ENCODE data around the gene ANAPC16.
A peak's percentile ranks its signal among the peaks of the same experiment; 100 is the strongest.

Gene ANAPC16

DNA sequence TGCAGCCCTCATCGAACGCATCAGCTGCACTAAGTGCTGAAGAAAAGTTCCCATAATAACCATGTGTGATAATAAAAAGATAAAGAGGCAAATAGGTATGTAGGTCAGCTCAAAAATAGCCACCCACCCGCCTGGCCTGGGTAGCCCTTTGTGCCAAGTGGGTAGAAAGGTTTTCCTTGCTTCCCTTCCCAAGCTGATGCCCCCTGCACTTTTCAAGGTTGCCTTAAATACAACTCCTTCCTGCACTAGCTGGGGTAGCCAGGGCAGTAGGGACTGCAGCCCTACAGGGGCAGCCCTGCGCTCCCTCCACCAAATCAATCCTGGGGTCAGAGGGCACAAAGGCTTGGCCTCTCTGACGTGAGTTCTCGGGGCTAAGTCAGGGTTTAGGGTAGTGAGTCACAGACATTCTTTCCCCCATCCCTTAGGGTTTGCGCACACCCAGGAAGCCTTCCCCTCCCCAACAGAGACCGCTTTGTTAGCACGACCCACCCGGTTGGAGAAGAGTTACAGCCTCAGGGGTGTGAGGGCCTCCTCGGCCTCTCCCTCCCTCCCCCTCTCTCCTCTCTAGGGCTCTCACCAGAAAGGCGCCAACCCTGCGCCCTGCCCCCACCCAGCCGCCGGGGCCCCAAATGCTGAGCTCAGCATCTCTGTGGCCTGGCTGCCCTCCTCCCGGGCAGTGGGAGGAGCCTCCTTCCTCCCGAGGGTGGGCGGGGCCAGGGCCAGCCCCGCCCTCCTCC is 44.6 kb downstream of the ANAPC16 start:
- Histone ChIP-seq H4K20me1 (ENCODE audit: low read depth, low read length) (no peaks in the 10 kb centered on the region), H3K4me2 (ENCODE audit: low read depth, low read length, poor library complexity, severe bottlenecking) (peak overlapping the region; percentile 81), H3K27me3 (ENCODE audit: low read length) (no peaks in the 10 kb centered on the region), H3K9me3 (ENCODE audit: insufficient read depth, low read length) (no peaks in the 10 kb centered on the region), H3K9me2 (replicated peaks; ENCODE audit: insufficient read depth, low read length) (no peaks in the 10 kb centered on the region), H2AFZ (ENCODE audit: low read depth, low read length, severe bottlenecking) (peak overlapping the region; percentile 84), H3K79me2 (ENCODE audit: insufficient read depth, low read length) (no peaks in the 10 kb centered on the region), H3K36me3 (ENCODE audit: low read length) (no peaks in the 10 kb centered on the region), H3K4me3 (ENCODE audit: insufficient read depth, low read length, poor library complexity, severe bottlenecking) (peak overlapping the region; percentile 51), H3F3A (ENCODE audit: insufficient read depth) (peaks cover 17% of the 10 kb centered on the region), H3K27ac (ENCODE audit: low read depth, low read length) (peak overlapping the region; percentile 86), H3K9ac (ENCODE audit: low read length) (peak overlapping the region; percentile 56)
- TF ChIP-seq, protein P1, sequence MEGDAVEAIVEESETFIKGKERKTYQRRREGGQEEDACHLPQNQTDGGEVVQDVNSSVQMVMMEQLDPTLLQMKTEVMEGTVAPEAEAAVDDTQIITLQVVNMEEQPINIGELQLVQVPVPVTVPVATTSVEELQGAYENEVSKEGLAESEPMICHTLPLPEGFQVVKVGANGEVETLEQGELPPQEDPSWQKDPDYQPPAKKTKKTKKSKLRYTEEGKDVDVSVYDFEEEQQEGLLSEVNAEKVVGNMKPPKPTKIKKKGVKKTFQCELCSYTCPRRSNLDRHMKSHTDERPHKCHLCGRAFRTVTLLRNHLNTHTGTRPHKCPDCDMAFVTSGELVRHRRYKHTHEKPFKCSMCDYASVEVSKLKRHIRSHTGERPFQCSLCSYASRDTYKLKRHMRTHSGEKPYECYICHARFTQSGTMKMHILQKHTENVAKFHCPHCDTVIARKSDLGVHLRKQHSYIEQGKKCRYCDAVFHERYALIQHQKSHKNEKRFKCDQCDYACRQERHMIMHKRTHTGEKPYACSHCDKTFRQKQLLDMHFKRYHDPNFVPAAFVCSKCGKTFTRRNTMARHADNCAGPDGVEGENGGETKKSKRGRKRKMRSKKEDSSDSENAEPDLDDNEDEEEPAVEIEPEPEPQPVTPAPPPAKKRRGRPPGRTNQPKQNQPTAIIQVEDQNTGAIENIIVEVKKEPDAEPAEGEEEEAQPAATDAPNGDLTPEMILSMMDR (IDR thresholded peaks at IDR 0.05; ENCODE audit: insufficient read depth, low read length, poor library complexity, severe bottlenecking): no peak
- no peak for TF ChIP-seq EZH2phosphoT487 (conservative IDR thresholded peaks at IDR 0.05; ENCODE audit: low read length)

DNA sequence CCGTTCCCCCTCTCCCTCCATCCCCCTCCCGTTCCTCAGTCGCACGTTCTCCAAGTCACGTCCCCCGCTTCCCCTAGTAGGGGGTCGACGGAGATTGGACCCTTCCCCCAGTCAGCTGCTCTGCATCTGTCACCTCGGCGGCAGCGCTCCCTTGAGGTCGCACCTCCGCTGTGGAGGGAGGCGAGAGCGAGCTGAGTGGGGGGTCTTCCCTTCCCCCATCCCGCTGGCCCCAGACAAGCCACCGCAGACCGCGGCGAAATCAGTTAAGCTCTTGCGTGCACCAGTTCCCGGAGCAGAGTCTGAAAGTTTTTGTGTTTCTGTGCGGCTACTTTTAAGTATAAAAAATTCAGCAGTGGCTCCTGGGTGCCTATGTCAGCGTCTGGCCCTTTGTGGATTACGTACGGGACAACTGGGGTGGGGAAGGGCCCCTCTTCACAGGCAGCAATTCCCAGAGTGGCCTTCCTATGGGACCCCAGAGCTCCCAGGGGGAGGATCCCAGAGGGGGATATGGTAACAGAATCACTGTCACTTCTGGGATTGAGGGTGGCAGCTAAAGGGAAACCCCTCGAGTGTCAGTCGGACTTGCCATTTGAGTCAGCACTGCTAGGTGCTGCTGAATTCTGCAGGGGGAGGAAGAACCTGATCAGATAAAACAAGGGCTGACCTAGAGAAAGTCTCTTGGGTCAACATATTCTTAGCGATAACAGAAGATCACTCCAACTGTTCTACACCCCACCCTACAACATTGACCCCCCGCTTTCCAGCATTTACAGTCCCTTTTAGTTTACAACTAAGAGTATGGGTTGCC is 45.4 kb downstream of the ANAPC16 start:
- Histone ChIP-seq H3K4me2 (ENCODE audit: low read depth, low read length, poor library complexity, severe bottlenecking) (peak overlapping the region; percentile 81), H3K36me3 (ENCODE audit: low read length) (no peaks in the 10 kb centered on the region), H3K9me2 (replicated peaks; ENCODE audit: insufficient read depth, low read length) (no peaks in the 10 kb centered on the region), H3K27me3 (ENCODE audit: low read length) (no peaks in the 10 kb centered on the region), H3K9ac (ENCODE audit: low read length) (peak overlapping the region; percentile 56), H3K4me3 (ENCODE audit: insufficient read depth, low read length, poor library complexity, severe bottlenecking) (peak overlapping the region; percentile 51), H3F3A (ENCODE audit: insufficient read depth) (peaks cover 17% of the 10 kb centered on the region), H4K20me1 (ENCODE audit: low read depth, low read length) (no peaks in the 10 kb centered on the region), H3K79me2 (ENCODE audit: insufficient read depth, low read length) (no peaks in the 10 kb centered on the region), H3K27ac (ENCODE audit: low read depth, low read length) (peak overlapping the region; percentile 86), H3K9me3 (ENCODE audit: insufficient read depth, low read length) (no peaks in the 10 kb centered on the region), H2AFZ (ENCODE audit: low read depth, low read length, severe bottlenecking) (peak overlapping the region; percentile 84)
- TF ChIP-seq, protein P1 (IDR thresholded peaks at IDR 0.05; ENCODE audit: insufficient read depth, low read length, poor library complexity, severe bottlenecking): no peak
- TF ChIP-seq EZH2phosphoT487 (conservative IDR thresholded peaks at IDR 0.05; ENCODE audit: low read length): no peak

DNA sequence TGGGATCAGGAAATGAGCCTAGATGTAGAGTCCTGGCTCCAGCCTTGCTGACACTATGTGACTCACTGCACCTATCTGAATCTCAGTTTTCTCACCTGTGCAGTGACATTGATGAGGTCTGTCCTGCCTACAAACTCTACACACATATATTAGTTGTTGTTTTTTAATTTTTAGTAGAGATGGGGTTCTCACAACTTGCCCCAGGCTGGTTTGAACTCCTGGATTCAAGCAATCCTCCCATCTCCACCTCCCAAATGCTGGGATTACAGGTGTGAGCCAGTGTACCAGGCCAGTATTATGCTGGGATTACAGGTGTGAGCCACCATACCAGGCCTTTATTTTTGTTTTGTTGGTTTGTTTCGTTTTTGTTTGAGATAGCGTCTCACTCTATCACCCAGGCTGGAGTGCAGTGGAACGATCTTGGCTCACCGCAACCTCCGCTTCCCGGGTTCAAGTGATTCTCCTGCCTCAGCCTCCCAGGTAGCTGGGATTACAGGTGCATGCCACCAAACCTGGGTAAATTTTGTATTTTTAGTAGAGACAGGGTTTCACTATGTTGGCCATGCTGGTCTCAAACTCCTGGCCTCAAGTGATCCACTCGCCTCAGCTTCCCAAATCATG is 46.1 kb downstream of the ANAPC16 start:
- Histone ChIP-seq H3F3A (ENCODE audit: insufficient read depth) (peaks cover 17% of the 10 kb centered on the region), H3K79me2 (ENCODE audit: insufficient read depth, low read length) (no peaks in the 10 kb centered on the region), H3K4me2 (ENCODE audit: low read depth, low read length, poor library complexity, severe bottlenecking) (peak overlapping the region; percentile 81), H3K9ac (ENCODE audit: low read length) (peak overlapping the region; percentile 56; the same call in 1 of the 2 replicates), H3K27me3 (ENCODE audit: low read length) (no peaks in the 10 kb centered on the region), H3K36me3 (ENCODE audit: low read length) (no peaks in the 10 kb centered on the region), H3K4me3 (ENCODE audit: insufficient read depth, low read length, poor library complexity, severe bottlenecking) (no peak overlapping the region), H4K20me1 (ENCODE audit: low read depth, low read length) (no peaks in the 10 kb centered on the region), H3K27ac (ENCODE audit: low read depth, low read length) (peak overlapping the region; percentile 86), H3K9me3 (ENCODE audit: insufficient read depth, low read length) (no peaks in the 10 kb centered on the region), H3K9me2 (replicated peaks; ENCODE audit: insufficient read depth, low read length) (no peaks in the 10 kb centered on the region), H2AFZ (ENCODE audit: low read depth, low read length, severe bottlenecking) (no peak overlapping the region)
- TF ChIP-seq, protein P1 (IDR thresholded peaks at IDR 0.05; ENCODE audit: insufficient read depth, low read length, poor library complexity, severe bottlenecking): no peak
- no peak for TF ChIP-seq EZH2phosphoT487 (conservative IDR thresholded peaks at IDR 0.05; ENCODE audit: low read length)

Data from SU-DHL-6 (cell line).